ENCODE data around the gene FASTK.

FASTK gene

GRCh38 chr7:151056666-151057505 lies 23.7 kb downstream of the FASTK start:
- in situ Hi-C loops (cut with HindIII; ENCODE audit: low pct_ligation_motif_present, low sequenced_read_pairs): no loop called here
- TF ChIP-seq CTCF (IDR thresholded peaks at IDR 0.05; ENCODE audit: low read depth, low read length, missing control alignments): no peak
- Histone ChIP-seq H3K27ac (no peak overlapping the region), H3K36me3 (replicated peaks) (peaks cover under 1% of the 10 kb centered on the region), H3K27me3 (replicated peaks) (no peaks in the 10 kb centered on the region), H3K4me3 (ENCODE audit: low read depth, low read length) (peak overlapping the region; percentile 76)
- no peak for DNase-seq

GRCh38 chr7:151056283-151056665 lies 24.3 kb downstream of the FASTK start:
- DNase-seq: no peak
- Histone ChIP-seq H3K36me3 (replicated peaks) (no peaks in the 10 kb centered on the region), H3K4me3 (ENCODE audit: low read depth, low read length) (no peak overlapping the region), H3K27ac (no peak overlapping the region), H3K27me3 (replicated peaks) (no peaks in the 10 kb centered on the region)
- TF ChIP-seq CTCF (IDR thresholded peaks at IDR 0.05; ENCODE audit: low read depth, low read length, missing control alignments): peak; percentile 20
- in situ Hi-C loops (cut with HindIII; ENCODE audit: low pct_ligation_motif_present, low sequenced_read_pairs): no loop called here

- no peak for DNase-seq
- Histone ChIP-seq H3K36me3 (replicated peaks) (no peaks in the 10 kb centered on the region), H3K4me3 (ENCODE audit: low read depth, low read length) (no peak overlapping the region), H3K27ac (no peak overlapping the region), H3K27me3 (replicated peaks) (peaks cover 7% of the 10 kb centered on the region)
- in situ Hi-C loops (cut with HindIII; ENCODE audit: low pct_ligation_motif_present, low sequenced_read_pairs): no loop called here
- no peak for TF ChIP-seq CTCF (IDR thresholded peaks at IDR 0.05; ENCODE audit: low read depth, low read length, missing control alignments)
Measured at GRCh38 chr7:151053751-151054150, 26.9 kb downstream of the FASTK start.

GRCh38 chr7:151053096-151053495 lies 27.5 kb downstream of the FASTK start:
- no peak for TF ChIP-seq CTCF (IDR thresholded peaks at IDR 0.05; ENCODE audit: low read depth, low read length, missing control alignments)
- H3K4me3 ChIP-seq (ENCODE audit: low read depth, low read length): no peak overlapping the region
- H3K27me3 ChIP-seq (replicated peaks): peaks cover 7% of the 10 kb centered on the region
- H3K36me3 ChIP-seq (replicated peaks): no peaks in the 10 kb centered on the region
- no peak overlapping the region for H3K27ac ChIP-seq
- in situ Hi-C loops (cut with HindIII; ENCODE audit: low pct_ligation_motif_present, low sequenced_read_pairs): no loop called here
- DNase-seq: no peak

- Histone ChIP-seq H3K27me3 (replicated peaks) (peaks cover 7% of the 10 kb centered on the region), H3K36me3 (replicated peaks) (no peaks in the 10 kb centered on the region), H3K4me3 (ENCODE audit: low read depth, low read length) (no peak overlapping the region), H3K27ac (no peak overlapping the region)
- TF ChIP-seq CTCF (IDR thresholded peaks at IDR 0.05; ENCODE audit: low read depth, low read length, missing control alignments): no peak
- DNase-seq: peak; percentile 46
- in situ Hi-C loops (cut with HindIII; ENCODE audit: low pct_ligation_motif_present, low sequenced_read_pairs): no loop called here
Measured at GRCh38 chr7:151051108-151051507, 29.5 kb downstream of the FASTK start.
